GM12878 (cell line): ENCODE results near the gene FIZ1. TPM values are rescaled to one million over a fixed set of nuclear protein-coding genes. Genes with fewer than 3 reads are reported as not detected.

Experiments
- BACH1 ChIP-seq: fragments of 450-650 bp; IDR thresholded peaks from 2 replicates; pipeline ENCODE4 v1.6.1; 2017; ENCODE audit warnings: mild to moderate bottlenecking, borderline replicate concordance
- EGR1 ChIP-seq, 2 experiments: IDR thresholded peaks; 1 replicate in 1 of 2; 2 replicates in 1 of 2; pipeline ENCODE4 v1.6.1; 2011 to 2012; ENCODE audit warnings: low read depth in 2 of 2, low read length in 2 of 2, borderline replicate concordance in 1 of 2, mild to moderate bottlenecking in 1 of 2, moderate library complexity in 1 of 2
- FOXM1 ChIP-seq: IDR thresholded peaks from 2 replicates; pipeline ENCODE4 v1.6.1; 2012; ENCODE audit warnings: low read depth, mild to moderate bottlenecking, inconsistent platforms, low read length, moderate library complexity
- JUNB ChIP-seq: IDR thresholded peaks from 2 replicates; pipeline ENCODE4 v1.6.1; 2016; ENCODE audit warnings: antibody characterized with exemption, mild to moderate bottlenecking
- POLR2A ChIP-seq: IDR thresholded peaks from 2 replicates; pipeline ENCODE4 v1.6.1; 2011; ENCODE audit warnings: low read depth, mild to moderate bottlenecking, low read length
- POLR2AphosphoS5 ChIP-seq: IDR thresholded peaks from 2 replicates; pipeline ENCODE4 v1.6.1; 2011; ENCODE audit warnings: mild to moderate bottlenecking, low read length, inconsistent platforms
- RAD51 ChIP-seq: fragments of 450-650 bp; IDR thresholded peaks from 2 replicates; pipeline ENCODE4 v1.6.1; 2016; ENCODE audit warnings: moderate library complexity, mild to moderate bottlenecking, inconsistent platforms
- RUNX3 ChIP-seq: IDR thresholded peaks from 2 replicates; pipeline ENCODE4 v1.6.1; 2012; ENCODE audit warnings: low read length, inconsistent platforms
- SPI1 ChIP-seq: IDR thresholded peaks from 2 replicates; pipeline ENCODE4 v1.6.1; 2011; ENCODE audit warnings: low read depth, mild to moderate bottlenecking, low read length, moderate library complexity, borderline replicate concordance; ENCODE audit not compliant: insufficient read depth
- YBX1 ChIP-seq: fragments of 450-650 bp; IDR thresholded peaks from 2 replicates; pipeline ENCODE4 v1.6.1; 2016; ENCODE audit warnings: antibody characterized with exemption
- ZNF207 ChIP-seq: fragments of 450-650 bp; IDR thresholded peaks from 2 replicates; pipeline ENCODE4 v1.6.1; 2014; ENCODE audit warnings: antibody characterized with exemption, mild to moderate bottlenecking, borderline replicate concordance
- ZNF217 ChIP-seq: fragments of 450-650 bp; IDR thresholded peaks from 2 replicates; pipeline ENCODE4 v1.6.1; 2017; ENCODE audit warnings: antibody characterized with exemption, mild to moderate bottlenecking
- ZNF24 ChIP-seq: fragments of 450-650 bp; IDR thresholded peaks from 2 replicates; pipeline ENCODE4 v1.6.1; 2017; ENCODE audit warnings: antibody characterized with exemption, mild to moderate bottlenecking
- polyA plus RNA-seq, 11 experiments: library from polyadenylated mRNA; depleted of rRNA in 4 of 11; unstranded in 6 of 11; stranded (reverse) in 5 of 11; fragments of >200 nt; fragmentation: Nextera tagmentation in 4 of 11; fragmentation: Illumina TruSeq in 1 of 11; extraction: Ambion mirVana in 4 of 11; extraction: Trizol in 1 of 11; gene quantifications; 1 replicate in 1 of 11; 2 replicates in 10 of 11; pipeline versions ENCODE4 v1.2.1 to v1.2.3, GENCODE V29; 2011 to 2016; ENCODE audit warnings: inconsistent platforms in 2 of 11, missing spikeins in 2 of 11, low read depth in 1 of 11
- total RNA-seq, 4 experiments: library from RNA; depleted of rRNA in 3 of 4; stranded (reverse); fragments of >200 nt in 3 of 4; fragmentation: Illumina TruSeq in 1 of 4; extraction: Trizol in 1 of 4; gene quantifications; 2 replicates each; pipeline versions ENCODE4 v1.2.1 to v1.2.3, GENCODE V29; 2013 to 2021
- TF ChIP-seq, protein P1 (sequence below): IDR thresholded peaks from 2 replicates; pipeline ENCODE4 v1.6.1; 2012; ENCODE audit warnings: improper control_type of control experiment, low read depth, low read length; ENCODE audit not compliant: insufficient replicate concordance
- TF ChIP-seq, protein P2 (sequence below): fragments of 450-650 bp; IDR thresholded peaks from 2 replicates; pipeline ENCODE4 v1.6.1; 2017; ENCODE audit warnings: borderline replicate concordance
- TF ChIP-seq, protein P3 (sequence below): IDR thresholded peaks from 2 replicates; pipeline ENCODE4 v1.6.1; 2011; ENCODE audit warnings: low read depth, mild to moderate bottlenecking, low read length, moderate library complexity, borderline replicate concordance; ENCODE audit errors: extremely low read depth
- TF ChIP-seq, protein P4 (sequence below): IDR thresholded peaks from 2 replicates; pipeline ENCODE4 v1.6.1; 2012; ENCODE audit warnings: low read depth, low read length, improper control_type of control experiment
- TF ChIP-seq, protein P5 (sequence below): IDR thresholded peaks from 2 replicates; pipeline ENCODE4 v1.6.1; 2011; ENCODE audit warnings: borderline replicate concordance, low read depth, mild to moderate bottlenecking, moderate library complexity, mixed read lengths, low read length; ENCODE audit not compliant: insufficient read depth; ENCODE audit errors: extremely low read length

Gene FIZ1
- total and polyA plus RNA-seq, 10 of the 15 experiments (the other 5 are each of a cell fraction or from before 2014, with no cell fraction given): 0.60 to 16.8 (median 4.2) TPM

DNA sequence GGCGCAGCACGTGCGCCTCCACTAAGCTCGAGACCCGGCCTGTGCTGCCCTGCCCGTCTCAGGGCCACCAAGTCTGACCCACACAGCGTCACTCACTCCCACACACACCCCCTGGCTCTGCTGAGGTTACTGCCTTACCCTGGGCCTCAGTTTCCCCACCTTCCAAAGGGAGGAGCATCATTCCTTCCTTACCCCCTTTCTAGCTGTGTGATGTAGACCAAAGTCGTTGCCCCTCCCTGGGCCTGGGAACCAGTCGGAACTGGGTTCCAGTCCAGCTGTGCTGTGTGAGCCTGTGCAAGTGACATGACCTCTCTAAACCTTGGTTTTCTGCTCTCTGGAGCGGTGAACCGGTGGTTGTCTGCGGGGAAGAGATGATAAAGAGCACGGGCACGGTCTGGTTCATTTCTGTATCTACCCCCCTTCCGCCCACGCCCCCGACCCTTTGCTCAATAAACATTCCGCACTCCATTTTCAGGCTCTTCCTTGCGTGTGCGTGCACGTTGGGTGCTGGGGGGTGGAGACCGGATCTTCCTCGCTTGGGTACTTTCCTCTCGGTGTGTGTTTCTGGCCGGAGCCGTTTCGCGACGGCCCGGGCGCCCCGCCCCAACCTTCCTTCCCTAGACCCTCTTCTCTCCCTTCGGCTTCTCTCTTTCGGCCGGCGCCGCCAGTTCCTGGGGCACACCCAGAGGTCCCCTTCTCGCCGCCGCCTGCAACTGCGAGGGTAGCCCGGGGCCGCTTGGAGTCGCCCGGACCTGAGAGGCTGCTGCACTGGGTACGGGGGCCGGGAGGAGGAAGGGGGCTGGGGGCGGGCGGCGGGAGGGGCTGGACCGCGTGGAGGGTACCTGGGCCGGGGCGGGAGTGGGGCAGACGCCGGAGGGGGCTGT is 43.9 kb upstream of the FIZ1 start, which contains the start of gene ZNF581 (continued):
- TF ChIP-seq, protein P1, sequence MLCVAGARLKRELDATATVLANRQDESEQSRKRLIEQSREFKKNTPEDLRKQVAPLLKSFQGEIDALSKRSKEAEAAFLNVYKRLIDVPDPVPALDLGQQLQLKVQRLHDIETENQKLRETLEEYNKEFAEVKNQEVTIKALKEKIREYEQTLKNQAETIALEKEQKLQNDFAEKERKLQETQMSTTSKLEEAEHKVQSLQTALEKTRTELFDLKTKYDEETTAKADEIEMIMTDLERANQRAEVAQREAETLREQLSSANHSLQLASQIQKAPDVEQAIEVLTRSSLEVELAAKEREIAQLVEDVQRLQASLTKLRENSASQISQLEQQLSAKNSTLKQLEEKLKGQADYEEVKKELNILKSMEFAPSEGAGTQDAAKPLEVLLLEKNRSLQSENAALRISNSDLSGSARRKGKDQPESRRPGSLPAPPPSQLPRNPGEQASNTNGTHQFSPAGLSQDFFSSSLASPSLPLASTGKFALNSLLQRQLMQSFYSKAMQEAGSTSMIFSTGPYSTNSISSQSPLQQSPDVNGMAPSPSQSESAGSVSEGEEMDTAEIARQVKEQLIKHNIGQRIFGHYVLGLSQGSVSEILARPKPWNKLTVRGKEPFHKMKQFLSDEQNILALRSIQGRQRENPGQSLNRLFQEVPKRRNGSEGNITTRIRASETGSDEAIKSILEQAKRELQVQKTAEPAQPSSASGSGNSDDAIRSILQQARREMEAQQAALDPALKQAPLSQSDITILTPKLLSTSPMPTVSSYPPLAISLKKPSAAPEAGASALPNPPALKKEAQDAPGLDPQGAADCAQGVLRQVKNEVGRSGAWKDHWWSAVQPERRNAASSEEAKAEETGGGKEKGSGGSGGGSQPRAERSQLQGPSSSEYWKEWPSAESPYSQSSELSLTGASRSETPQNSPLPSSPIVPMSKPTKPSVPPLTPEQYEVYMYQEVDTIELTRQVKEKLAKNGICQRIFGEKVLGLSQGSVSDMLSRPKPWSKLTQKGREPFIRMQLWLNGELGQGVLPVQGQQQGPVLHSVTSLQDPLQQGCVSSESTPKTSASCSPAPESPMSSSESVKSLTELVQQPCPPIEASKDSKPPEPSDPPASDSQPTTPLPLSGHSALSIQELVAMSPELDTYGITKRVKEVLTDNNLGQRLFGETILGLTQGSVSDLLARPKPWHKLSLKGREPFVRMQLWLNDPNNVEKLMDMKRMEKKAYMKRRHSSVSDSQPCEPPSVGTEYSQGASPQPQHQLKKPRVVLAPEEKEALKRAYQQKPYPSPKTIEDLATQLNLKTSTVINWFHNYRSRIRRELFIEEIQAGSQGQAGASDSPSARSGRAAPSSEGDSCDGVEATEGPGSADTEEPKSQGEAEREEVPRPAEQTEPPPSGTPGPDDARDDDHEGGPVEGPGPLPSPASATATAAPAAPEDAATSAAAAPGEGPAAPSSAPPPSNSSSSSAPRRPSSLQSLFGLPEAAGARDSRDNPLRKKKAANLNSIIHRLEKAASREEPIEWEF: no peak
- TF ChIP-seq ZNF207 (peak; percentile 78; the same call in 1 of the 2 replicates), EGR1 (IDR thresholded peaks at IDR 0.05; ENCODE audit: borderline replicate concordance in 1 of 2, low read depth in 2 of 2, low read length in 2 of 2) (peak; percentile 22 to 88), RUNX3 (peak; percentile 54), SPI1 (no peak), YBX1 (no peak), POLR2AphosphoS5 (peak; percentile 81), BACH1 (peak; percentile 16; the same call in 1 of the 2 replicates), ZNF24 (peak; percentile 48), FOXM1 (no peak; the same call in 1 of the 2 replicates), JUNB (peak; percentile 14; the same call in 1 of the 2 replicates), ZNF217 (no peak), POLR2A (peak; percentile 84), RAD51 (no peak)
- TF ChIP-seq, protein P2, sequence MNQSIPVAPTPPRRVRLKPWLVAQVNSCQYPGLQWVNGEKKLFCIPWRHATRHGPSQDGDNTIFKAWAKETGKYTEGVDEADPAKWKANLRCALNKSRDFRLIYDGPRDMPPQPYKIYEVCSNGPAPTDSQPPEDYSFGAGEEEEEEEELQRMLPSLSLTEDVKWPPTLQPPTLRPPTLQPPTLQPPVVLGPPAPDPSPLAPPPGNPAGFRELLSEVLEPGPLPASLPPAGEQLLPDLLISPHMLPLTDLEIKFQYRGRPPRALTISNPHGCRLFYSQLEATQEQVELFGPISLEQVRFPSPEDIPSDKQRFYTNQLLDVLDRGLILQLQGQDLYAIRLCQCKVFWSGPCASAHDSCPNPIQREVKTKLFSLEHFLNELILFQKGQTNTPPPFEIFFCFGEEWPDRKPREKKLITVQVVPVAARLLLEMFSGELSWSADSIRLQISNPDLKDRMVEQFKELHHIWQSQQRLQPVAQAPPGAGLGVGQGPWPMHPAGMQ: no peak
- TF ChIP-seq, protein P3, sequence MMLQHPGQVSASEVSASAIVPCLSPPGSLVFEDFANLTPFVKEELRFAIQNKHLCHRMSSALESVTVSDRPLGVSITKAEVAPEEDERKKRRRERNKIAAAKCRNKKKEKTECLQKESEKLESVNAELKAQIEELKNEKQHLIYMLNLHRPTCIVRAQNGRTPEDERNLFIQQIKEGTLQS: no peak
- TF ChIP-seq, protein P4, sequence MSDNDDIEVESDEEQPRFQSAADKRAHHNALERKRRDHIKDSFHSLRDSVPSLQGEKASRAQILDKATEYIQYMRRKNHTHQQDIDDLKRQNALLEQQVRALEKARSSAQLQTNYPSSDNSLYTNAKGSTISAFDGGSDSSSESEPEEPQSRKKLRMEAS: peak; percentile 36
- TF ChIP-seq, protein P5, sequence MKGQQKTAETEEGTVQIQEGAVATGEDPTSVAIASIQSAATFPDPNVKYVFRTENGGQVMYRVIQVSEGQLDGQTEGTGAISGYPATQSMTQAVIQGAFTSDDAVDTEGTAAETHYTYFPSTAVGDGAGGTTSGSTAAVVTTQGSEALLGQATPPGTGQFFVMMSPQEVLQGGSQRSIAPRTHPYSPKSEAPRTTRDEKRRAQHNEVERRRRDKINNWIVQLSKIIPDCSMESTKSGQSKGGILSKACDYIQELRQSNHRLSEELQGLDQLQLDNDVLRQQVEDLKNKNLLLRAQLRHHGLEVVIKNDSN: peak; percentile 38
